ENCODE data around the gene MYOT. TPM values are rescaled to one million over a fixed set of nuclear protein-coding genes. Genes with fewer than 3 reads are reported as not detected.

The MYOT gene
- total RNA-seq, 2 donors from 2014 or later = 29.7 to 55.4 TPM

DNA sequence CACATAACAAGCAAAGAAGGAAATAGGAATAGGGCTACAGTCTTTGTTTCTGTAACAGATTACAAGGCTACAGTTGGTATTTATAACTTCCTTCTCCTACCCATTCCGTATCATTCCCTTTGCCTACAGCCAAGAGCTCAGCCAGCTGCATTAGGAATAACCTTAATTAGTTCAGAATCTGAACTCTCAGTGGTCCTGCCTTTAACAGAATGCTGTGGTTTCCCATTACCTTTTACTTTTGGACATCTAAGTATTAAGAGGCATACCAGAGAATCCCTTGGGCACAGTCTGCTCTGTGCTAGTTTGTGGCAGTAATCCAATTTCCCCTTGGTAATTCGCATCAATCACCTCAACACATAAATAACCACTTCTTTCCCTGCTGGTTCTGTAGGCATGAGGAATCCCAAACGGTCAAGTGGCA is 65.8 kb downstream of the MYOT start:
- Histone ChIP-seq H3K4me3 (no peak overlapping the region), H3K27me3 (no peaks in the 10 kb centered on the region), H3K4me1 (peaks cover 0 to 19% of the 10 kb centered on the region in 2 donors), H3K36me3 (peaks cover 26% of the 10 kb centered on the region), H3K27ac (peak overlapping the region in 1 of 2 donors; percentile 15), H3K9me3 (no peaks in the 10 kb centered on the region)
- DNase-seq (ENCODE audit: low spot score) = no peak
- TF ChIP-seq, protein P1, sequence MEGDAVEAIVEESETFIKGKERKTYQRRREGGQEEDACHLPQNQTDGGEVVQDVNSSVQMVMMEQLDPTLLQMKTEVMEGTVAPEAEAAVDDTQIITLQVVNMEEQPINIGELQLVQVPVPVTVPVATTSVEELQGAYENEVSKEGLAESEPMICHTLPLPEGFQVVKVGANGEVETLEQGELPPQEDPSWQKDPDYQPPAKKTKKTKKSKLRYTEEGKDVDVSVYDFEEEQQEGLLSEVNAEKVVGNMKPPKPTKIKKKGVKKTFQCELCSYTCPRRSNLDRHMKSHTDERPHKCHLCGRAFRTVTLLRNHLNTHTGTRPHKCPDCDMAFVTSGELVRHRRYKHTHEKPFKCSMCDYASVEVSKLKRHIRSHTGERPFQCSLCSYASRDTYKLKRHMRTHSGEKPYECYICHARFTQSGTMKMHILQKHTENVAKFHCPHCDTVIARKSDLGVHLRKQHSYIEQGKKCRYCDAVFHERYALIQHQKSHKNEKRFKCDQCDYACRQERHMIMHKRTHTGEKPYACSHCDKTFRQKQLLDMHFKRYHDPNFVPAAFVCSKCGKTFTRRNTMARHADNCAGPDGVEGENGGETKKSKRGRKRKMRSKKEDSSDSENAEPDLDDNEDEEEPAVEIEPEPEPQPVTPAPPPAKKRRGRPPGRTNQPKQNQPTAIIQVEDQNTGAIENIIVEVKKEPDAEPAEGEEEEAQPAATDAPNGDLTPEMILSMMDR (IDR thresholded peaks at IDR 0.05) = no peak

DNA sequence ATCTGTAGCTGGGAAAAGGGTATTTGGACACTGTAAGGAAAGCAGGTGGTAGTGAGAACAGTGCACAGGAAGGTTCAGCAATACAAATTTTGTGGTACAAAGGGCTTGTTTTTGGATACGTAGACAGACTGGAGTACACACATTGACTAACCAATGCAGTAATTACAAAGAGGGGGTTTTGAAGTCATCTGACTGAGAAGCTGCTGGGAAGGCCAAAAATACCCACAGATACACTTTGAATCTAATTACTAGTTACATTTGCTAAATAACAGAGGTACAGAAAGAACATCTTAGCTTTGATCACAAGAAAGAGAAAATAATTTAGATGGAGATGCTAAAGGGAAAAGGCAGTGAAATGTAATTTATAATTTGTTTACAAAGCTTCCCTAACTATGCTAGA is 67.5 kb downstream of the MYOT start:
- no peaks in the 10 kb centered on the region for H3K9me3 ChIP-seq
- no peak overlapping the region for H3K27ac ChIP-seq
- H3K4me1 ChIP-seq = peaks cover 0 to 19% of the 10 kb centered on the region in 2 donors
- no peaks in the 10 kb centered on the region for H3K27me3 ChIP-seq
- no peak for DNase-seq (ENCODE audit: low spot score)
- no peak overlapping the region for H3K4me3 ChIP-seq
- TF ChIP-seq, protein P1 (IDR thresholded peaks at IDR 0.05) = no peak
- H3K36me3 ChIP-seq = peaks cover 35% of the 10 kb centered on the region

GRCh38 chr5:137935694-137936093 is 68.0 kb downstream of the MYOT start:
- no peaks in the 10 kb centered on the region for H3K9me3 ChIP-seq
- TF ChIP-seq, protein P1 (IDR thresholded peaks at IDR 0.05) = no peak
- H3K27me3 ChIP-seq = no peaks in the 10 kb centered on the region
- peaks cover 0 to 19% of the 10 kb centered on the region in 2 donors for H3K4me1 ChIP-seq
- no peak overlapping the region for H3K27ac ChIP-seq
- peaks cover 36% of the 10 kb centered on the region for H3K36me3 ChIP-seq
- DNase-seq (ENCODE audit: low spot score) = no peak
- H3K4me3 ChIP-seq = no peak overlapping the region

Other genes starting within 250 kb of the MYOT start
- gene KLHL3, start 131.8 kb upstream of the MYOT start, total RNA-seq = 10 to 100 TPM; 24.6 to 38.2 TPM
- 1 to 10 TPM; 6.9 to 8.6 TPM for gene HNRNPA0, start 113.5 kb upstream of the MYOT start, total RNA-seq
- not detected for gene PKD2L2, start 21.6 kb downstream of the MYOT start, total RNA-seq
- gene FAM13B, start 165.2 kb downstream of the MYOT start, total RNA-seq = 10 to 100 TPM; 35.9 to 37.1 TPM
- not detected for gene WNT8A, start 216.2 kb downstream of the MYOT start, total RNA-seq

All from right atrium auricular region (tissue), 2 donors.